NCI-H2107 (cell line): Measurements from ENCODE around the gene ELMO1.

Experiments used
- DNase-seq: peaks from one replicate; lab custom pipeline; 2025; lab: John Stamatoyannopoulos, UW

The ELMO1 gene

DNA sequence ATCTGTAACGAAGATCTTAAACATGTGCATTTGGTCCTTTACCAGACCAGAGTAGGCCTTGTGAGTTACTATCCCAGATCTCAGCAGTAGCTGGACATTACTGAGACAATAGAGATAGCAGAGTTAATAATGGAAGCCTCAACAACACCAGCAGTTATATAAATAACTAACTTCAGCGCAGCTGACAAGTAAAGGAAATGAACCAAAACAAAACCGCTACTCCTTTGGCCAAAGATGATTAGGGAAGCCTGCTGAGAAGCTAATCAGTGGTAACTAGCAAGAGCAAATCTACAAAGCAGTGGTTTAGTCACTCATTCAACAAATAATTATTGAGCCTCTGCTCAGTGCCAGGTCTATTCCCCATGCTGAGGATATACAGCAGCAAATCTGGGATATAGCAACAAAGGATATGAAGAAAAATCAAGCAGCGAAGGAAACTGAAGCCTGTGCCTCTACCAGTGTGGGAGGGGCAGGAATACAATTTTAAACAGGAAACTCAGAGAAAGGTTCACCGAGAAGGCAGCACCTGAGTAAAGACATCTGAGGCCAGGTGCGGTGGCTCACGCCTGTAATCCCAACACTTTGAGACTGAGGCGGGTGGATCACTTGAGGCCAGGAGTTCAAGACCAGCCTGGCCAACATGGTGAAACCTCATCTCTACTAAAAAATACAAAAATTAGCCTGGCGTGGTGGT is 103.6 kb downstream of the ELMO1 start:
- no peak for DNase-seq

DNA sequence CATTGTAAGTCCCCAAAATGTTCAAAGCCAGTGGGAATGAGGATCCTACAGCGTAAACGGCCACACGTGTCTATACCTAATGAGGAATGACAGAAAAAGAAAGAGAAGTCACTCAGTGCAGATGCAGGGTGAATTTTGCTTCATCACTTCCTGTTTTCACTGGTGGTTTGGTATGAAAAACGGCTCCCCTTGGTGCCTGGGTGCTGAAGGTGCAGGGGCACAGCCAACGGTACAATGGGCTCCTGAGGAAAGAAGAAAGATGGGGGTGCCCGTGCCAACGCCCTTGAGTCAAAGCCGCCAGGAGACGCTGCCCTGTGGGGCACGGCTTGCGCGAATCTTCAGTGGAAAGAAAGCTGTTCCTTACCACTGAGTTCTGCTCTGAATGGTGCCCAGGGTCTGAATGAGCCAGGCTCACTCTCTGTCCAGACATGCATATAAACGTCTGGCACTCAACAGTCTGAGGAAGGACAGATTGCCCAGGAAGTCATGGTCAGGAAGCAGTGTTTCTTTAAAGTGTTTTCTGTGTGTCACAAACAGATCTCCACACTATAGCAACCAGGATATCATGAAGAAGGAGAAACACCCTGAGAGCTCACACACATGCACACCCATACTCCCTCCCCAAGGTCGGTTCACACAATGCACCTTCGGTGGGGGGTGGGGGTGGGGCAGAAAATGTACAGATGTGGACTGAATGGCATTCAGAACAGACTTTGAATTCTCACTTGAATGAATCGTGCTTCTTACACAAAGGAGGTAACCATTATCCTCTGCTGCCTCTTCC is 105.8 kb downstream of the ELMO1 start:
- DNase-seq = no peak

DNA sequence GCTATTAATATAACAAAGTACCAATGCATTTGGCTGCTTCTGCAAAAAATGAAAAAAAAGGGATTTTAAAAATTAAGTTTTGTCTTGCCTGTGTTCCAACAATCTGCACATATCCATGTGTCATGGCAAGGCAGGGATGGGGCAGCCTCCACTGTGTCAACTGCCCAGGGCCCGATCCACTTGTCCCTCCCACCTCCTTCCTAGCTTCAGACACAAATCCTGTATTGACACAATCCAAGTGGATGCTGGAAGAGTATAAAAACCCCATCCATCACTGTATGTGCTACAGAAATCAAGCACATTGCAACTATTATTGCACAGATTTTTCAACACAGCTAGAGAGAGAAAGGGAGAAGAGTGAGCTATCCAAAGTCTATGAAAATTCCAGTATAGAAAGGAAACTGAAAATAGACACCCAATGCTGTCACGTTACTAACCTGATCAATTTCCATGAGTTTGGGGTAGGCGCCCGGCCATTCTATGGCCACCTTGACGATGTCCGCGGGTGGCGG is 106.4 kb downstream of the ELMO1 start:
- DNase-seq = no peak

DNA sequence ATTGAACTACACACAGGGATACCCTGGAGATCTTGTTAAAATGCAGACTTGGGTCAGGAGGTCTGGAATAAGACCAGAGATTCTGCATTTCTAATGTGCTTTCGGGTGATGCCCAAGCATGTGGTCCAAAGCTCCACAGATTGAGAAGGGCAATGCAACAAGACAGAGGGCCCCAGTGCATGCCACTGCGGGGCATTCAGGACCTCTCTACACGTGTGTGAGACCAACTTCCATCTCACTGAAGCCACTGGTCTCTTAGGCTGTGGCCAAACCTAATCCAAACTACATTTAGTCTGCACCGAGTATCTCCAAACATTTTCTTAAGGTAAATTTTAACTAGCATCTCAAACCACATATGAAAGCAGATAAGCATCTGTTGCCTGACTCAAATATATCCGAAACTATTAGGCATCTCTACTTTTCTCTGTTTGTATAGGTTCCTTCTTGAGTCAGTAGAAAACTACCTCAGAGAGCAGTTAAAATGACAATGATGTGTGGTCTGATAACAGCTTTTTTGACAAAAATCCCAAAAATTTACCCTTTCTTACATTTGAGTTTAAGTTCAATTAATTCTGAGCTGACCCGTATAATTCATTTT is 107.5 kb downstream of the ELMO1 start:
- DNase-seq = no peak

DNA sequence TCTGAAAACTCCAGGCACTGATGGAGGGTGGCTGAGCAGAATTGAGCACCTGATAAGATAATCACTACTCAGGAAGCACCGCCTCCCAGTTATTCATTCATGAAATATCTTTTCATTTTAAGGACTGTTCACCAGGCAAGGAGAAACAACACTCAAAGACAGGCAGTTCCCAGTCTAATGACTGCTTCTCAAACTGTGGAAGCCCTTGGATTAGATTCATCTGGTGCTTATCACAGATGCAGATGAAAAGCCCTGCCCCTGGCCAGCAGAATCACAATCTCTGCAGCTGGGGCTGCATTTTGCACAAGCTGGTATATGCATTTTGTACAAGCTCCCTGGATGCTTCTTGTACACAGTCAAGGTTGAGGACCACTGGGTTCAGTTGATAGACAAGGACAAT is 109.7 kb downstream of the ELMO1 start:
- no peak for DNase-seq

DNA sequence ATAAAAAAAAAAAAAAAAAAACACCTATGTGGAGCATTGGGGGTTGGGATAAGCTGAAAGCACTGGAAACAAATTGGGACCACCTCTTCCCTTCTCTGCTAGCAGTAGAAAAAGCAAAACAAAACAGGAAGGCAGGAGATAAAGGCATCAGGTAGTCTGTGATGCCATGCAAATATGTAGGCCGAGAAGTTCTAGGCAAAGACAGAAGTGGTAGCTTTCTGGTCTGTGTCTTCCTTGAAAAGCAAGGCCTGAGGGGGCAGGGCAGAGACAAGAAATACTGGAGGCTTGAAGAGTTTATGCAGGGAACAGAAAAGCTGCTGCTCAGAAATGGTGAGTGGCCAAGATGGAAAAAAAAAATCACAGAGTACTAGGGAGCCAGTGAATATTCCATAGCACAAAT is 111.1 kb downstream of the ELMO1 start:
- DNase-seq = no peak

DNA sequence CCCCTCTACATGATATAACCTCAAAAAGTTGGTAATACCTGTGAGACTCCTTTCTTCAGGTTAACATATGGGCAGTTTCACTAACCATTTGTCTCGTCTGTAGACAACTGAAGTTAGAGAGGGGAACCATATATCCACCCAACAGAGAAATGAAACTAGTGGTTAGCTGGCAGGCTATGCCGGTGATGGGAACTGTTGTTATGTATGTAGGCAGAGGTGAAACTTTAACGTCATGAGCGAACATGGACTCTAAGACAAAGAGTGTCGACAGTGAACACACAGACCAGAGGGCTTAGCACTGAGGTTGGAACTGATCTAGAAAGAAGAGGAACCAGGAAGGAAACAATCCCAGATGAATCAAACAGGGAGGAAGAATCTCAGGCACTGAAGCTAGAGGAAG is 112.4 kb downstream of the ELMO1 start:
- DNase-seq = no peak

DNA sequence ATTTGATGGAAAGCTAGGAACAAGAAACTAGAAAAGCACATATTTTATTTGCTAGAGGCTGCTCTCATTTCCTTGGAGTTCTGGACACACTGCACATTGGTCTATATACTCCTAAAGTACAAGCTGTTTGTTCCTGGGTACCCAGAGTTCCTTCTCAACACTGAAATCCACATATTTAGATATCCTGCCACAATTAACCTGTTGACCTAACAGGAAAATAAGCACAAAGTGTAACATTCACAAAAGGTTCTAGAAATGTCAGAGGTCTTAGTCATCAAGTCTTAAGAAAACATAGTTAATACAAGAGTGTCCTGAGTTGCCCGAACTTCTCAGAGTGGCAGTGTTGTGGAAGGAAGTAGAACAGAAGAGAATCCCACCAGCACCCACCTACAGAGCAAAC is 115.6 kb downstream of the ELMO1 start:
- DNase-seq = no peak

DNA sequence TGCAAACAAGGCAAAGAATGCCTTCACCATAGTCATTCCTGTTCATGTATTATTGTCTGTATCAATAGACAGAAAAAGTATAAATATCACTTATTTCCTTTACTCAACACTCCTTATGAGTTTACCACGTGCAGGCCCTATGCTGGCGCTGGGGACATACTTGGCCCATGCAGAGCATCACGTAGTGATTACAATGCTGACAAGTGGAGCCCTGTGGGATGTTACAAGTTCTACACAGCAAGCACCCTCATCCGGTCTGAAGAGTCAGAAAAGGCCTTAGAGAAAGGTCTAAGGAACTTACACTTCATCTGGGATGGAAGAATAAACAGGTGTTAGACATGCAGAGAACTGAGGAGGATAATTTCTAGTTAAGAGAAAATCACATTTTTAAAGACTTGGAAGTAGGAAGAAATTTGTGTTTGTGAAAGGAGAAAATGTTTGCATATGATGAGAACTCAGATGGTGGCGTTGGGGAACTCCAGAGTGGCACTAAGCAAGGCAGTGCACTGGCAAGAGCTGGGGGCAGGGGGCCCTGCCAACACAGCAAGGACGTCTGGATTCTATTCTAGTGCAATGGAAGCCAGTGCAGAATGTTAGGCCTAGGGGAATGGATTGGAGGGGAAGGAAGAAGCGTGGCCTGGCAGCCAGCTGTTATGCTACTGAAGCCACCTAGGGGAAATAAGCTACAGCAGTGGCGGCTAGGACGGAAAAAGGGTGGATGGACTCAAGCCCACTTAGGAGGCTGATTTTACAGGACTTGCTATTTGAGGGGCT is 116.2 kb downstream of the ELMO1 start:
- no peak for DNase-seq

DNA sequence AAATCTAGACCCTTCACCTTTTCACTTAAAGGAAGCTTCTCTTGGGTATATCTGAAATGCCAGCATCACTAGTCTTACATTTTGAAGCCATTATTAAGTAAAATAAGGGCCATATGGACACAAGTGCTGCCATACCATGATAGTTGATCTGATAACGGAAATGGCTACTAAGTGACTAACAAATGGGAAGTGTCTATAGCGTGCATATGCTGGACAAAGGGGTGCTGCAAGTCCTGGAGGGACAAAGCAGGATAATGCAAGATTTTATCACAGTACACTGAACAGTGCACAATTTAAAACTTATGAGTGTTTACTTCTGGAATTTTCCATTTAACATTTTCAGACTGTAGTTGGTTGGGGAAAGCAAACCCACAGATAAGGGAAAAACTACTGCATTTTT is 117.9 kb downstream of the ELMO1 start:
- no peak for DNase-seq

DNA sequence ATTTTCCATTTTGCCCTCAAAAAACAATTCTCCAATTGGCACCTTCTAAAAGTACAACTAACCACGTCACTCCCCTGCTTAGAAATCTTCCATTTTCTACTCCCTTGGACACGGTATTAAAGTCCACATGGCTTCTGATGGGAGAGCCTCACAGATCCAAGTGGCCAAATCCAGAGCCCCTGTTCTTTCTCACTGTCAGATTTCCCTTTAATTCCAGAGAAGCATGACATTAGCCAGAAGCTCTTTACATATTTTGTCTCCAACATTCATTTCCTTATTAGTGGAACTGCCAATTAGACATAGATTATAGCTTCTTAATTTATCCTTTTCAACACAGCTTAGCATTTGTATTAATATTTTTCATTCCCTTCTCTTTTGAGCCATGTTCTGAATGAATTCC is 118.7 kb downstream of the ELMO1 start:
- no peak for DNase-seq

DNA sequence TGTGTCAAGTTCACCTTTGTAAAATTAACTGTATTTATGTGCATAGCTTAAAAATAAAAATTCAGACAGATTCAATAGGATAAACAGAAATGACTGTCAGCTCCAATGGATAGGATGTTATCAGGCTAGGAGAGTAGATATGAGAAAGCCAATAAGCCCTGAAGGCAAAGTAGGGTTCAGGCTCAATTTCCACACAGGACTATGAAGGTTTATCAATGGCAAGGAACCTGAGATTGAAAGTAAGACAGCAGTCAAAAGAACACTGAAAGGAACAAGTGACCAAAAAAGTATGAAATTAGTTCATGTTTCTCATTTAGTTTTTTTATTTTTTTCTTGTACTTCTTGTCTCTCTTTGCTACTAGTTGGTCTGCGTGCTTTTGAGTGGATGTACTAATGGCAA is 121.4 kb downstream of the ELMO1 start:
- DNase-seq = no peak

DNA sequence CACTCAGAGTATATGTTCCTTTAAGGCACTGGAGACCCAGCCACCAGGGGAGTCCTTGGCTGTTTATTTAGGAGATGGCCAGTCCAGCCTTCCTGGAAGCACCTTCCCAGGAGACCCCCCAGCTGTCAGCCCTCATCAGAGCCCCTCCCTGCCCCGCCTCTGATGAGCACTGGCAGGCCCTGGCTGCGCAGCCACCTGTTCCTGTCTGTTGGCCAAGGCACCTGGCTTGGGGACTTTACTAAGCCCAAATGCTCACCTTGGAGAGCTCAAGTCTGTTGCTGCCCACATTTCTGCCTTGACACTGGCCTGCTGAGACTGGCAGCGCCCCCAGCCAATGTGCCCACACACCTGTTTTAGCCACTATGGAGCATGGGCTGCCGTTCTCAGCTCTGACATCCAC is 124.7 kb downstream of the ELMO1 start:
- no peak for DNase-seq

DNA sequence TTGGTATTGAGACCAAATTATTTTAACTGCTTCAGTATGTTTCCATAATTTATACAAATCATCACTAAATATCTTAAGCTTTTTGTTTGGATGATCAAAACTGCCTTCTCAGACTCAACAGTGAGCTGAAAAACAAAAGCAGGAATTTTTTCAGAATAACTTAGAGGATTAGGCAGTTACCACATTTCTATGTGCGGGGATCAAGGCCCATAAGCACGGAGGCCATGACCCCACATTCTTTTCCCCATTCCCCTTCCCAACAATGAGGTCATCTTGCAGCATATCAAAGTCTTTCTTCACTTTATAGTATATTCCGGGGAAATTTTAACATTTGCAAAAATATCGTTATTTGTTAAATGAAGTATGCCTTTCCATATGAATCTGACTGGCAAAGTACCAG is 125.8 kb downstream of the ELMO1 start:
- no peak for DNase-seq

DNA sequence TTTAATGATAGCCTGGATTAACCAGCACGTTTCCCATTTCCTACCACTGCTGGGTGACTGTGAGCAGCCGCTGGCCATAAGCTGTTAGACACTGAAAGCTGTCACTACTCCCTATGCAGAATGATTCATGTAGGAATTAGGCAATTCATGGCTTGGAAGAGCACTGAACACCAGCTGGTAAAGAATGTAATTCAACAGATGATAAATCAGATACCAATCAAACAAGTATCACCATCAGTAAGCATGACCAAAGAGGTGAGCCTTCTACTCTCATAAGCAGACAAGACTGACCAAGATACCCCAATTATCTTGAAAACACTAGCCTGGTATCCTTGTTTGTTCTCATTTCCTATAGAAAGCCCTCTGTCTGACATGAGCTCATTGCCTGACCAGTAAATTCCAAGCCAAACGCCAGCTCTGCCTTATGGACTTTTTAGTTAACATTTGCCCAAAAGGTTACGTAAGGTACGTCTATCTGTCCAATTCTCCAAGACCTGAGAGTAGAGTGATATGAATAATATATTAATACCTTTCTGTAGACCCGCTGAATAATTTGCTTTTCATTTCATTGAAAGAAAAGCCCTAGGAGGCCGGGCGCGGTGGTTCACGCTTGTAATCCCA is 127.7 kb downstream of the ELMO1 start:
- DNase-seq = no peak

DNA sequence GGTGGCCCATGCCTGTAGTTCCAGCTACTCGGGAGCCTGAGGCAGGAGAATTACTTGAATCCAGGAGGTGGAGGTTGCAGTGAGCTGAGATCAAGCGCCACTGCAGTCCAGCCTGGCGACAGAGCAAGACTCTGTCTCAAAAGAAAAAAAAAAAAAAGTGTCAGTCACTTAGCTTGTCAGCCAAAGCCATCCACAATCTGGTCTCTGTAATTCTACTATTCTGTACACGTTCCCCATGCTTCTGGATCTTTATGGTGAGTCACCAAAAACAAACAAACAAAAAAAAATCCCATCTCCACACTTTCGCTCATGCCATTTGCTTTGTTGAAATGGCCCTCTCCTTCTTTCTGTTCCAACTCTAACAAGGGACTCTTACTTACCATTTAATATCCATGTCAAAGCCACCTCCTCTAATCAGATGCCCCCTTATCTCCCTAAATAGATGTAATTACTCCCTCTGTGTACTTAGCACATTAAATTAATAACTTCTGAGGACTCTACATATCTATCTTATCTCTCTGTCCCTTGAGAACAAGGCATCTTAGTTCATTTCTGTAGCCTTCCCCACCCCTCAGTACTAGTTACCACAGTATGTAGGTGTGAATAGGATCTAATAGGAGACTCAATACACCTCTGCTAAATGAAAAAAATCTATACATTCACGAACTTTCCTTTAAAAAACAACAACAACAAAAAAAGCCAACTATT is 128.4 kb downstream of the ELMO1 start:
- DNase-seq = no peak

DNA sequence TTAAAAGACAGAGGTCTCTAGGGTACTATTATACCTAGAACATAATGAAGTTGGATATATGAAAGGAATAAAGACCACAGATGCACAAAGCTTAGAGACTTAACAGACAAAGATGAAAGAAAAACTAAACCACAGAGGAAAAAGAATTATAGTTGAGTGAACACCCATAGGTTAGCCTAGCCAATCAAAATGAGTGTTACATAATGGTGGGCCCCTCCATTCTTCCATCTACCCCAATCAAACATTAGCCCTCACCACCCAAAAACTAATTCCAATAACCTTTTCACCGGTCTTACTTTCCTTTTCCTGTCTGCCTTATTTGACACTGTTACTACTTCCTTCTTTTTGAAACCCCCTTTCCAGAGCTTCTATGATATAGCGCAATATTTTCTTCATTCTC is 130.1 kb downstream of the ELMO1 start:
- no peak for DNase-seq

DNA sequence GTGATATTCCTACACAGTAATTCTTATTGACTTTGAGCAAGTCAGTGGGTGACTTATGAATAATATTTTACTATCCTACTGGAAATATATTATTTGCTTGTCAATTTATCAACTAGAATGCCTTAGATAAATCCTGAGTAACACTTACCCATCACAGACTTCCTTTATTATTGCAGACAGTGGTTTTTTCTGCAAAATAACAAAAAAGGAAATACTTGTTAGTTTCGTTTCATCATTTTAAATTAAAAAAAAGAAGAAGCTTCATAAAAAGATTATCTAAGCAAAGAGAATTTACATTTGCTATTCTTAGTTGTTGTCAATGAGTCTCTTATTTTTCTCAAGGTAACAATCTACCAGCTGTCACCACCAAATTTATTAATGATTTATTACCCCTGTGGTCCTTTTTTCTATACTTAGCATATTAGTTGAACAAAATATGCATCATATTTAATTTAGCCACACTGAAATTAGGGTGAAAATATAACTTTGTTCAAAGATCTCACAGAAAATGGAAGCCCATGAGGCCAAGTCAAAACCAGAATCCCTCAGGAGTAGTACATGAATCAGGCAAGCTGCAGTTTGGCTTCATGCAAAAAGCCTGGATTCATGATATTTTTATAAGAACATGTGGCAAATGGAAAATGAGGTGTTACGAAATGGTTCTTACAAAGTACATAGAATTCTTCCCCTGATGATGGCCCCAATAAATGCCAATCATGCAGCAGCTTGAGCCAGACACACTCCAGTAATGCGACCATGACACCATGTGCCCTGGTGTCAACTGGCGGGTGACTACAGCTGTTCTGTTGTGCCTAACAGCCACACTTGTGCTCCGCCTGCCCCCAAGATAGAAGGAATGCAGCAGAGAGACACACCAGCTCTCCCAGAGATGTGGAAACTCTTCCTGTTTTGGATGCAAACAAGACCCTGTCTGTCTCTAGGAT is 132.6 kb downstream of the ELMO1 start:
- DNase-seq = no peak

DNA sequence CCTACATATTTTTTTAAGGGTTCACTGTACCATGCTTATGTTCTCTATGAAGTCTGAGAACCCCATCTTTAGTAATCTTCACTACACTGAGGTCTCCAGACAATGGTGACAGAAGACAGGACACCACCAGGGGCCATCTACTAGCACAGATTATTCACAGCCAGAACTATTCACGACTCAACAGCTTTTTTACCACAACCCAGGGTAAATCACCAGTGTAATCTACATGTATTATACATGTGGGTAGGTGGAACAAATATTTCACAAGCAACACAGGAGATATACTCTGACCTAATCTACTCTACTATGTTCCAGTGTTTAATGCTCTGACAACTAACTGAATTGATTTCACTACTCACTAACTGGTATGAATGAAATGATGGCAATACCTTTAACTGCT is 136.1 kb downstream of the ELMO1 start:
- DNase-seq = no peak

DNA sequence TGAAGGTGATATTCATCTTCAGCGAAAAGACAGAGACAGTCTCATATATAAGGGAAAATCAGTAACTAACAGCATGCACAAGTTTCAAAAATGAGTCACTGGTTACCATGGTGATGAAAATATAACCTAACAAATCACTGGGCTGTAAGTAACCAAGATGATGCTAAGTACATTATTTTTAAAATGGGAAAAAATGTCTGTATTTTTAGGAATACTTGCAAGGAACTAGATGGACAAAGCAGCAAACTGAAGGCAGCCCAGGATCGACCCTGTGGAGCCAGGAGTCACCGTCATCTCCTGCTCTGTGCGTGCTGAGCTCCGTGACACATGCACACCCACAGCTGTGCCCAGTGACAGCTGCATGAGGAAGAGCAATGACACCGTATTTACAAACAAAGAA is 137.3 kb downstream of the ELMO1 start:
- no peak for DNase-seq
